IMR-90 (cell line): Measurements from ENCODE around the gene NBEA. TPM values are rescaled to one million over a fixed set of nuclear protein-coding genes. Genes with fewer than 3 reads are reported as not detected.

ENCODE experiments used
- ATAC-seq: fragments of 200-7000 bp; cut with Tn5 transposase; 2 replicates; pipeline ENCODE4 v1.9.1; 2020; ENCODE audit warnings: low read depth, mild to moderate bottlenecking, moderate library complexity
- BruUV-seq: library from RNA; stranded (reverse); fragments of 400-500 nt; replicated peaks from 2 replicates; lab custom pipeline; 2021; lab: Mats Ljungman, UMichigan
- CTCF ChIA-PET: fragments of 300-600 bp; formaldehyde crosslinking; extraction: SDS; loops from one replicate; lab custom pipeline; 2021; ENCODE audit warnings: antibody characterized with exemption; lab: Yijun Ruan, JAX
- POLR2A ChIA-PET: fragments of 300-600 bp; sonication (Branson Sonifier 250); formaldehyde crosslinking; loops from one replicate; lab custom pipeline; 2022; ENCODE audit warnings: antibody characterized with exemption; ENCODE audit not compliant: unreplicated experiment; lab: Charles Lee
- DNase-seq: peaks from one replicate; pipeline ENCODE4 v3.0.0; 2013
- H2AFZ ChIP-seq: replicated peaks from 2 replicates; pipeline ENCODE3; 2013; ENCODE audit warnings: low read length, mild to moderate bottlenecking; ENCODE audit not compliant: poor library complexity
- H2AK5ac ChIP-seq: 2 replicates; pipeline ENCODE4 v1.6.1; 2013; ENCODE audit warnings: low read depth, low read length, inconsistent platforms
- H2AK9ac ChIP-seq: replicated peaks from 2 replicates; pipeline ENCODE3; 2013; ENCODE audit warnings: mild to moderate bottlenecking, low read depth, low read length, moderate library complexity; ENCODE audit not compliant: poor library complexity
- H2BK120ac ChIP-seq: 2 replicates; pipeline ENCODE4 v1.6.1; 2013; ENCODE audit warnings: low read depth, low read length, inconsistent platforms
- H2BK15ac ChIP-seq: 3 replicates; pipeline ENCODE4 v1.6.1; 2013; ENCODE audit warnings: low read depth, low read length, inconsistent platforms
- H2BK20ac ChIP-seq: 2 replicates; pipeline ENCODE4 v1.6.1; 2013; ENCODE audit warnings: low read depth, mild to moderate bottlenecking, inconsistent platforms, low read length, moderate library complexity
- H2BK5ac ChIP-seq: 2 replicates; pipeline ENCODE4 v1.6.1; 2013; ENCODE audit warnings: mild to moderate bottlenecking, low read depth, low read length, inconsistent platforms; ENCODE audit not compliant: poor library complexity, severe bottlenecking
- H3K14ac ChIP-seq: replicated peaks from 2 replicates; pipeline ENCODE4 v1.6.1; 2013; ENCODE audit warnings: low read depth, low read length, inconsistent platforms
- H3K18ac ChIP-seq: 2 replicates; pipeline ENCODE4 v1.6.1; 2013; ENCODE audit warnings: low read depth, low read length, control low read depth
- H3K23ac ChIP-seq: 2 replicates; pipeline ENCODE4 v1.6.1; 2013; ENCODE audit warnings: low read depth, low read length, inconsistent platforms
- H3K27ac ChIP-seq: 2 replicates; pipeline ENCODE4 v1.5.1; 2013; ENCODE audit warnings: mild to moderate bottlenecking, control low read depth, low read length; ENCODE audit not compliant: insufficient read depth
- H3K27me3 ChIP-seq: 2 replicates; pipeline ENCODE4 v1.6.1; 2013; ENCODE audit warnings: low read length; ENCODE audit not compliant: control insufficient read depth, insufficient read depth
- H3K36me3 ChIP-seq: 2 replicates; pipeline ENCODE4 v1.6.1; 2013; ENCODE audit warnings: low read length, mixed read lengths; ENCODE audit not compliant: control insufficient read depth, insufficient read depth
- H3K4ac ChIP-seq: 2 replicates; pipeline ENCODE4 v1.6.1; 2013; ENCODE audit warnings: low read depth, low read length, inconsistent platforms
- H3K4me1 ChIP-seq: 2 replicates; pipeline ENCODE4 v1.6.1; 2013; ENCODE audit warnings: low read length, mixed read lengths; ENCODE audit not compliant: control insufficient read depth, insufficient read depth
- H3K4me2 ChIP-seq: 2 replicates; pipeline ENCODE4 v1.6.1; 2013; ENCODE audit warnings: low read depth, mild to moderate bottlenecking, control low read depth, low read length, moderate library complexity
- H3K4me3 ChIP-seq: 2 replicates; pipeline ENCODE4 v1.5.1; 2013; ENCODE audit warnings: low read depth, mild to moderate bottlenecking, control low read depth, low read length, moderate library complexity; ENCODE audit not compliant: insufficient read depth
- H3K56ac ChIP-seq: 2 replicates; pipeline ENCODE4 v1.6.1; 2013; ENCODE audit warnings: low read length, inconsistent platforms; ENCODE audit not compliant: insufficient read depth; ENCODE audit errors: extremely low read depth
- H3K79me1 ChIP-seq, 2 experiments: 2 replicates each; pipeline ENCODE4 v1.6.1; 2013; ENCODE audit warnings: low read length in 2 of 2, inconsistent platforms in 1 of 2, low read depth in 1 of 2
- H3K9ac ChIP-seq: 2 replicates; pipeline ENCODE4 v1.6.1; 2013; ENCODE audit warnings: low read depth, low read length, control low read depth
- H3K9me1 ChIP-seq: 2 replicates; pipeline ENCODE4 v1.6.1; 2013; ENCODE audit warnings: low read length, inconsistent platforms; ENCODE audit not compliant: insufficient read depth
- H3K9me3 ChIP-seq: 2 replicates; pipeline ENCODE4 v1.6.1; 2013; ENCODE audit warnings: low read length; ENCODE audit not compliant: control insufficient read depth, insufficient read depth
- H4K20me1 ChIP-seq: 2 replicates; pipeline ENCODE4 v1.6.1; 2013; ENCODE audit warnings: low read length, inconsistent platforms; ENCODE audit not compliant: insufficient read depth
- H4K5ac ChIP-seq: 2 replicates; pipeline ENCODE4 v1.6.1; 2013; ENCODE audit warnings: mild to moderate bottlenecking, low read depth, low read length, control low read depth
- H4K8ac ChIP-seq, 2 experiments: 2 replicates each; pipeline ENCODE4 v1.6.1; 2013; ENCODE audit warnings: low read depth in 2 of 2, low read length in 2 of 2, control low read depth in 1 of 2, inconsistent platforms in 1 of 2
- H4K91ac ChIP-seq: 2 replicates; pipeline ENCODE4 v1.6.1; 2013; ENCODE audit warnings: low read depth, low read length, inconsistent platforms; ENCODE audit not compliant: insufficient read depth
- BHLHE40 ChIP-seq: fragments of 150-350 bp; IDR thresholded peaks from 2 replicates; pipeline ENCODE4 v1.6.1; 2016; ENCODE audit warnings: mild to moderate bottlenecking, low read depth, low read length
- CEBPB ChIP-seq: IDR thresholded peaks from 2 replicates; pipeline ENCODE4 v1.6.1; 2012; ENCODE audit warnings: low read depth, low read length, improper control_type of control experiment
- CHD1 ChIP-seq: IDR thresholded peaks from 2 replicates; pipeline ENCODE4 v1.6.1; 2012; ENCODE audit warnings: low read depth, low read length, improper control_type of control experiment
- CTCF ChIP-seq: conservative IDR thresholded peaks from 2 replicates; pipeline ENCODE4 v1.5.1; 2012; ENCODE audit warnings: mild to moderate bottlenecking, low read depth, low read length, improper control_type of control experiment
- ELK1 ChIP-seq: fragments of 150-350 bp; IDR thresholded peaks from 2 replicates; pipeline ENCODE4 v1.6.1; 2016; ENCODE audit warnings: low read depth, mild to moderate bottlenecking, low read length, moderate library complexity, borderline replicate concordance
- FOS ChIP-seq: fragments of 150-350 bp; IDR thresholded peaks from 2 replicates; pipeline ENCODE4 v1.6.1; 2016; ENCODE audit warnings: low read depth, low read length
- MAFK ChIP-seq: IDR thresholded peaks from 2 replicates; pipeline ENCODE4 v1.6.1; 2012; ENCODE audit warnings: low read depth, low read length, improper control_type of control experiment
- MAZ ChIP-seq: IDR thresholded peaks from 2 replicates; pipeline ENCODE4 v1.6.1; 2012; ENCODE audit warnings: low read depth, mild to moderate bottlenecking, low read length, improper control_type of control experiment, moderate library complexity, borderline replicate concordance
- MXI1 ChIP-seq: IDR thresholded peaks from 2 replicates; pipeline ENCODE4 v1.6.1; 2012; ENCODE audit warnings: low read depth, mild to moderate bottlenecking, low read length, moderate library complexity, borderline replicate concordance
- NFE2L2 ChIP-seq: fragments of 150-350 bp; IDR thresholded peaks from 2 replicates; pipeline ENCODE4 v1.6.1; 2016; ENCODE audit warnings: low read depth, mild to moderate bottlenecking, low read length
- POLR2A ChIP-seq: IDR thresholded peaks from 2 replicates; pipeline ENCODE4 v1.6.1; 2012; ENCODE audit warnings: mild to moderate bottlenecking, low read depth, low read length
- RAD21 ChIP-seq: IDR thresholded peaks from 2 replicates; pipeline ENCODE4 v1.6.1; 2012; ENCODE audit warnings: low read length, improper control_type of control experiment
- RCOR1 ChIP-seq: IDR thresholded peaks from 2 replicates; pipeline ENCODE4 v1.6.1; 2012; ENCODE audit warnings: mild to moderate bottlenecking, low read length, improper control_type of control experiment; ENCODE audit not compliant: insufficient replicate concordance
- RFX5 ChIP-seq: IDR thresholded peaks from 2 replicates; pipeline ENCODE4 v1.8.0; 2012; ENCODE audit warnings: low read depth, mild to moderate bottlenecking, low read length, moderate library complexity
- SMC3 ChIP-seq: fragments of 150-350 bp; IDR thresholded peaks from 2 replicates; pipeline ENCODE4 v1.6.1; 2016; ENCODE audit warnings: low read depth, mild to moderate bottlenecking, antibody characterized with exemption, low read length, moderate library complexity
- USF2 ChIP-seq: fragments of 150-350 bp; IDR thresholded peaks from 2 replicates; pipeline ENCODE4 v1.6.1; 2017; ENCODE audit warnings: mild to moderate bottlenecking, antibody characterized with exemption, low read length, low read depth
- dilution Hi-C: fragments of 300-500 bp; cut with HindIII; formaldehyde crosslinking; loops from one replicate; pipeline ENCODE4 v1.14.3; 2018; ENCODE audit warnings: low sequenced_read_pairs; ENCODE audit not compliant: unreplicated experiment
- in situ Hi-C: fragments of 300-500 bp; cut with MboI; formaldehyde crosslinking; loops from 3 replicates; pipeline ENCODE4 v1.14.3; 2019; ENCODE audit warnings: low sequenced_read_pairs, inconsistent platforms, mixed read lengths
- intact Hi-C: fragments of 100-400 bp; cut with micrococcal nuclease; formaldehyde crosslinking; loops from 2 replicates; pipeline ENCODE4 v1.10.0; 2022
- polyA plus RNA-seq, 3 experiments: library from polyadenylated mRNA; depleted of rRNA; stranded (reverse); fragments of >200 nt; gene quantifications; 2 replicates each; pipeline ENCODE4 v1.2.3, GENCODE V29; 2012; ENCODE audit warnings: low replicate concordance in 1 of 3
- total RNA-seq: library from RNA; depleted of rRNA; stranded (reverse); fragments of >200 nt; gene quantifications from 2 replicates; pipeline ENCODE4 v1.2.3, GENCODE V29; 2012

The NBEA gene
- total and polyA plus RNA-seq, 2 of the 4 experiments (the other 2 are of a cell fraction) = 0.82 to 2.2 TPM

GRCh38 chr13:35260316-35260715, 318.2 kb downstream of the NBEA start:
- H3K27ac ChIP-seq = no peak overlapping the region
- no peak overlapping the region for H2AFZ ChIP-seq
- H2BK15ac ChIP-seq = no peak overlapping the region
- H3K23ac ChIP-seq = no peak overlapping the region
- DNase-seq (no peak), ATAC-seq (no peak)
- no peaks in the 10 kb centered on the region for H3K9me1 ChIP-seq
- no peak overlapping the region for H2AK5ac ChIP-seq
- no peaks in the 10 kb centered on the region for H3K79me1 ChIP-seq
- intact Hi-C loops (no loop called here), in situ Hi-C loops (no loop called here), dilution Hi-C loops (no loop called here)
- H3K36me3 ChIP-seq = no peaks in the 10 kb centered on the region
- H3K14ac ChIP-seq = no peak overlapping the region
- H4K8ac ChIP-seq = no peak overlapping the region
- ChIA-PET CTCF (no interaction called here), POLR2A (no interaction called here)
- no peaks in the 10 kb centered on the region; the same call in 1 of the 2 replicates for H3K9me3 ChIP-seq
- no peak overlapping the region for H2BK5ac ChIP-seq
- no peak overlapping the region for H3K56ac ChIP-seq
- H2BK120ac ChIP-seq = no peak overlapping the region
- no peak overlapping the region for H3K9ac ChIP-seq
- H3K4ac ChIP-seq = no peak overlapping the region
- no peaks in the 10 kb centered on the region for H3K4me1 ChIP-seq
- no peak overlapping the region for H3K4me3 ChIP-seq
- no peaks in the 10 kb centered on the region for H4K20me1 ChIP-seq
- H2BK20ac ChIP-seq = no peak overlapping the region
- H4K5ac ChIP-seq = no peak overlapping the region
- no peak for TF ChIP-seq BHLHE40
- no peak for TF ChIP-seq FOS
- TF ChIP-seq ELK1 = no peak
- TF ChIP-seq CTCF = no peak
- TF ChIP-seq MXI1 = no peak
- no peak for TF ChIP-seq MAFK
- no peak for TF ChIP-seq NFE2L2
- no peak for TF ChIP-seq RAD21
- no peak for TF ChIP-seq RFX5
- no peak for TF ChIP-seq SMC3
- TF ChIP-seq USF2 = no peak
- TF ChIP-seq CEBPB = no peak
- TF ChIP-seq MAZ = no peak
- no peak for TF ChIP-seq RCOR1
- no peak for TF ChIP-seq CHD1
- TF ChIP-seq POLR2A = no peak
- no peak overlapping the region for H2AK9ac ChIP-seq
- no peaks in the 10 kb centered on the region for H3K27me3 ChIP-seq
- H3K18ac ChIP-seq = no peak overlapping the region
- no peak overlapping the region for H3K4me2 ChIP-seq
- H4K91ac ChIP-seq = no peak overlapping the region
- BruUV-seq = no TSS peak
